ENCODE data around the gene TXNL1. TPM values are rescaled to one million over a fixed set of nuclear protein-coding genes. Genes with fewer than 3 reads are reported as not detected.

Gene TXNL1
- total RNA-seq, 4 donors from 2014 or later, result 100 to 125 (median 116) TPM

- Histone ChIP-seq H3K9me3 (no peaks in the 10 kb centered on the region), H3K4me1 (no peaks in the 10 kb centered on the region), H3K27ac (no peak overlapping the region), H3K27me3 (no peaks in the 10 kb centered on the region), H3K36me3 (peaks cover 0 to 90% of the 10 kb centered on the region in 2 donors), H3K4me3 (no peak overlapping the region)
- DNase-seq (no peak), ATAC-seq (no peak)
- in situ Hi-C loops (cut with MboI; ENCODE audit: low sequenced_read_pairs in 4 of 4), result no loop called here
- TF ChIP-seq POLR2A (IDR thresholded peaks at IDR 0.05), result no peak
- TF ChIP-seq CTCF (IDR thresholded peaks at IDR 0.05 in 4 of 5, conservative IDR thresholded peaks at IDR 0.05 in 1 of 5), result no peak
- intact Hi-C loops (cut with DNase I; ENCODE audit: low total_unique reads), result no loop called here
These were observed 31.8 kb downstream of the TXNL1 start for GRCh38 chr18:56606618-56607017.

GRCh38 chr18:56598422-56598821 lies 40.0 kb downstream of the TXNL1 start:
- TF ChIP-seq POLR2A (IDR thresholded peaks at IDR 0.05), result no peak
- TF ChIP-seq CTCF (IDR thresholded peaks at IDR 0.05 in 4 of 5, conservative IDR thresholded peaks at IDR 0.05 in 1 of 5), result no peak
- in situ Hi-C loops (cut with MboI; ENCODE audit: low sequenced_read_pairs in 4 of 4), result loop anchor here in 1 of 4 donors (25.0 kb wide), 1 partner anchor 1361 kb away; no protein-coding TSS in a partner anchor
- H3K27me3 ChIP-seq, result no peaks in the 10 kb centered on the region
- H3K36me3 ChIP-seq, result peaks cover 0 to 27% of the 10 kb centered on the region in 2 donors
- no peak overlapping the region for H3K27ac ChIP-seq
- no peak for DNase-seq
- H3K4me1 ChIP-seq, result no peaks in the 10 kb centered on the region
- H3K9me3 ChIP-seq, result no peaks in the 10 kb centered on the region
- H3K4me3 ChIP-seq, result no peak overlapping the region
- peak in 1 of 2 donors; percentile 65 for ATAC-seq
- intact Hi-C loops (cut with DNase I; ENCODE audit: low total_unique reads), result no loop called here

GRCh38 chr18:56593906-56594305 lies 44.5 kb downstream of the TXNL1 start:
- no peaks in the 10 kb centered on the region for H3K4me1 ChIP-seq
- H3K4me3 ChIP-seq, result no peak overlapping the region
- in situ Hi-C loops (cut with MboI; ENCODE audit: low sequenced_read_pairs in 4 of 4) (loop anchor here in 1 of 4 donors (25.0 kb wide), 1 partner anchor 1357 kb away; no protein-coding TSS in a partner anchor), intact Hi-C loops (cut with DNase I; ENCODE audit: low total_unique reads) (no loop called here)
- ATAC-seq, result no peak
- DNase-seq, result no peak
- H3K27ac ChIP-seq, result no peak overlapping the region
- TF ChIP-seq CTCF (IDR thresholded peaks at IDR 0.05 in 4 of 5, conservative IDR thresholded peaks at IDR 0.05 in 1 of 5) (no peak), POLR2A (IDR thresholded peaks at IDR 0.05) (no peak)
- H3K27me3 ChIP-seq, result no peaks in the 10 kb centered on the region
- no peaks in the 10 kb centered on the region for H3K9me3 ChIP-seq
- no peaks in the 10 kb centered on the region for H3K36me3 ChIP-seq

- H3K36me3 ChIP-seq, result no peaks in the 10 kb centered on the region
- no peak overlapping the region for H3K27ac ChIP-seq
- no peaks in the 10 kb centered on the region for H3K27me3 ChIP-seq
- intact Hi-C loops (cut with DNase I; ENCODE audit: low total_unique reads) (no loop called here), in situ Hi-C loops (cut with MboI; ENCODE audit: low sequenced_read_pairs in 4 of 4) (loop anchor here in 1 of 4 donors (25.0 kb wide), 1 partner anchor 1343 kb away; no protein-coding TSS in a partner anchor)
- peaks cover 0 to 16% of the 10 kb centered on the region in 2 donors for H3K4me1 ChIP-seq
- ATAC-seq (no peak), DNase-seq (no peak)
- TF ChIP-seq CTCF (IDR thresholded peaks at IDR 0.05 in 4 of 5, conservative IDR thresholded peaks at IDR 0.05 in 1 of 5) (no peak), POLR2A (IDR thresholded peaks at IDR 0.05) (no peak)
- no peak overlapping the region for H3K4me3 ChIP-seq
- no peaks in the 10 kb centered on the region for H3K9me3 ChIP-seq
These were observed 58.4 kb downstream of the TXNL1 start for GRCh38 chr18:56580026-56580425.

GRCh38 chr18:56579451-56579850 lies 58.9 kb downstream of the TXNL1 start:
- Histone ChIP-seq H3K27ac (no peak overlapping the region), H3K27me3 (no peaks in the 10 kb centered on the region), H3K36me3 (no peaks in the 10 kb centered on the region), H3K4me3 (no peak overlapping the region), H3K4me1 (peaks cover 0 to 17% of the 10 kb centered on the region in 2 donors), H3K9me3 (no peaks in the 10 kb centered on the region)
- in situ Hi-C loops (cut with MboI; ENCODE audit: low sequenced_read_pairs in 4 of 4), result loop anchor here (5.0 to 25.0 kb wide), 5 partner anchors 1165 to 1485 kb away; no protein-coding TSS in a partner anchor
- no peak for TF ChIP-seq POLR2A (IDR thresholded peaks at IDR 0.05)
- TF ChIP-seq CTCF (IDR thresholded peaks at IDR 0.05 in 4 of 5, conservative IDR thresholded peaks at IDR 0.05 in 1 of 5), result no peak
- ATAC-seq (no peak), DNase-seq (no peak)
- intact Hi-C loops (cut with DNase I; ENCODE audit: low total_unique reads), result loop anchor here (5.0 to 10.0 kb wide), 6 partner anchors 135 to 1482 kb away; no protein-coding TSS in a partner anchor

Measured in gastrocnemius medialis (tissue), 4 donors.